Loucy (cell line): Measurements from ENCODE around the gene ERG28.

ENCODE experiments used
- H2AFZ ChIP-seq: fragments of 200-600 bp; sonication (generic); 2 replicates; pipeline ENCODE4 v1.6.0; 2016; ENCODE audit warnings: antibody characterized with exemption, mild to moderate bottlenecking, low read length, moderate library complexity
- H3F3A ChIP-seq: fragments of 200-600 bp; 2 replicates; pipeline ENCODE4 v1.6.0; 2016; ENCODE audit warnings: antibody characterized with exemption, low read depth, mild to moderate bottlenecking
- H3K27me3 ChIP-seq: fragments of 200-600 bp; sonication (generic); 2 replicates; pipeline ENCODE4 v1.6.1; 2014; ENCODE audit warnings: low read length, mild to moderate bottlenecking; ENCODE audit not compliant: insufficient read depth, poor library complexity, severe bottlenecking
- H3K36me3 ChIP-seq: fragments of 200-600 bp; sonication (generic); 2 replicates; pipeline ENCODE4 v1.6.1; 2016; ENCODE audit warnings: low read length; ENCODE audit not compliant: insufficient read depth
- H3K4me1 ChIP-seq: fragments of 200-600 bp; sonication (generic); 2 replicates; pipeline ENCODE4 v1.5.1; 2014; ENCODE audit warnings: low read length, mild to moderate bottlenecking; ENCODE audit not compliant: insufficient read depth, poor library complexity, severe bottlenecking
- H3K4me2 ChIP-seq: fragments of 200-600 bp; sonication (generic); 2 replicates; pipeline ENCODE4 v1.6.0; 2014; ENCODE audit warnings: antibody characterized with exemption, low read length, low read depth, mild to moderate bottlenecking; ENCODE audit not compliant: poor library complexity, severe bottlenecking
- H3K4me3 ChIP-seq: fragments of 200-600 bp; sonication (generic); 2 replicates; pipeline ENCODE4 v1.5.1; 2014; ENCODE audit warnings: low read length, mild to moderate bottlenecking, mixed read lengths; ENCODE audit not compliant: poor library complexity, severe bottlenecking
- H3K79me2 ChIP-seq: fragments of 200-600 bp; sonication (generic); 2 replicates; pipeline ENCODE4 v1.6.1; 2014; ENCODE audit warnings: low read length; ENCODE audit not compliant: insufficient read depth
- H3K9ac ChIP-seq: fragments of 200-600 bp; sonication (generic); 2 replicates; pipeline ENCODE4 v1.6.0; 2014; ENCODE audit warnings: mild to moderate bottlenecking, low read depth, low read length, moderate library complexity; ENCODE audit not compliant: poor library complexity, severe bottlenecking
- H3K9me2 ChIP-seq: fragments of 200-600 bp; sonication (generic); replicated peaks from 2 replicates; pipeline ENCODE4 v1.6.1; 2016; ENCODE audit warnings: low read depth, low read length, mixed read lengths
- H3K9me3 ChIP-seq: fragments of 200-600 bp; sonication (generic); 2 replicates; pipeline ENCODE4 v1.6.1; 2014; ENCODE audit warnings: mild to moderate bottlenecking, antibody characterized with exemption, low read length, low read depth; ENCODE audit not compliant: insufficient read depth
- H4K20me1 ChIP-seq: fragments of 200-600 bp; sonication (generic); 2 replicates; pipeline ENCODE4 v1.6.0; 2014; ENCODE audit warnings: antibody characterized with exemption, low read length, mild to moderate bottlenecking; ENCODE audit not compliant: insufficient read depth, poor library complexity, severe bottlenecking
- CTCF ChIP-seq: fragments of 200-600 bp; sonication (generic); conservative IDR thresholded peaks from 2 replicates; pipeline ENCODE4 v1.5.1; 2014; ENCODE audit warnings: mild to moderate bottlenecking, antibody characterized with exemption, low read length
- EZH2phosphoT487 ChIP-seq: fragments of 200-600 bp; IDR thresholded peaks from 2 replicates; pipeline ENCODE4 v1.6.1; 2018; ENCODE audit warnings: antibody characterized with exemption, mild to moderate bottlenecking, moderate library complexity, borderline replicate concordance

Gene ERG28

GRCh38 chr14:75636100-75636692 is 24.5 kb downstream of the ERG28 start:
- Histone ChIP-seq H2AFZ (no peak overlapping the region), H3K4me1 (no peaks in the 10 kb centered on the region), H3K9me3 (no peaks in the 10 kb centered on the region), H3K9me2 (no peaks in the 10 kb centered on the region), H3K9ac (no peak overlapping the region), H3K36me3 (no peaks in the 10 kb centered on the region), H3F3A (no peaks in the 10 kb centered on the region), H3K4me2 (no peak overlapping the region), H3K79me2 (no peaks in the 10 kb centered on the region), H3K27me3 (no peaks in the 10 kb centered on the region), H4K20me1 (no peaks in the 10 kb centered on the region), H3K4me3 (no peak overlapping the region)
- no peak for TF ChIP-seq CTCF

GRCh38 chr14:75634848-75635247 is 25.8 kb downstream of the ERG28 start:
- TF ChIP-seq CTCF (no peak), EZH2phosphoT487 (no peak)
- no peaks in the 10 kb centered on the region for H3K79me2 ChIP-seq
- no peak overlapping the region for H3K4me2 ChIP-seq
- no peaks in the 10 kb centered on the region for H3K27me3 ChIP-seq
- H3F3A ChIP-seq: no peaks in the 10 kb centered on the region
- no peak overlapping the region for H2AFZ ChIP-seq
- H3K9me2 ChIP-seq: no peaks in the 10 kb centered on the region
- no peaks in the 10 kb centered on the region for H4K20me1 ChIP-seq
- no peak overlapping the region for H3K9ac ChIP-seq
- H3K4me3 ChIP-seq: no peak overlapping the region
- H3K36me3 ChIP-seq: no peaks in the 10 kb centered on the region
- H3K4me1 ChIP-seq: no peaks in the 10 kb centered on the region
- H3K9me3 ChIP-seq: no peaks in the 10 kb centered on the region

GRCh38 chr14:75631453-75631831 is 29.2 kb downstream of the ERG28 start:
- TF ChIP-seq EZH2phosphoT487: no peak
- no peak for TF ChIP-seq CTCF
- Histone ChIP-seq H4K20me1 (no peaks in the 10 kb centered on the region), H3K9me2 (no peaks in the 10 kb centered on the region), H3K4me2 (no peak overlapping the region), H3K36me3 (no peaks in the 10 kb centered on the region), H3K9me3 (no peaks in the 10 kb centered on the region), H3K4me3 (no peak overlapping the region), H3F3A (no peaks in the 10 kb centered on the region), H2AFZ (no peak overlapping the region), H3K9ac (no peak overlapping the region), H3K79me2 (no peaks in the 10 kb centered on the region), H3K4me1 (no peaks in the 10 kb centered on the region), H3K27me3 (no peaks in the 10 kb centered on the region)
